Smooth muscle cell (in vitro differentiated cells): ENCODE measurements around the gene CASZ1. TPM values are rescaled to one million over a fixed set of nuclear protein-coding genes. Genes with fewer than 3 reads are reported as not detected.

Experiments
- DNase-seq: peaks from one replicate; lab custom pipeline; 2025; ENCODE audit not compliant: unreplicated experiment; lab: John Stamatoyannopoulos, UW
- H2AFZ ChIP-seq: fragments of 200-600 bp; sonication (generic); 2 replicates; pipeline ENCODE4 v1.6.0; 2016; ENCODE audit warnings: antibody characterized with exemption, low read depth, mild to moderate bottlenecking
- H3F3A ChIP-seq: fragments of 200-600 bp; sonication (generic); 2 replicates; pipeline ENCODE4 v1.6.0; 2017; ENCODE audit warnings: antibody characterized with exemption, low read depth
- H3K27ac ChIP-seq: fragments of 200-600 bp; sonication (generic); 2 replicates; pipeline ENCODE4 v1.5.1; 2016; ENCODE audit warnings: low read depth, mild to moderate bottlenecking
- H3K27me3 ChIP-seq: fragments of 200-600 bp; sonication (generic); 2 replicates; pipeline ENCODE4 v1.6.1; 2016; ENCODE audit warnings: low read depth, mild to moderate bottlenecking
- H3K36me3 ChIP-seq: fragments of 200-600 bp; sonication (generic); 2 replicates; pipeline ENCODE4 v1.5.1; 2016; ENCODE audit warnings: low read depth
- H3K4me1 ChIP-seq: fragments of 200-600 bp; sonication (generic); 2 replicates; pipeline ENCODE4 v1.5.1; 2016; ENCODE audit warnings: low read depth
- H3K4me2 ChIP-seq: fragments of 200-600 bp; sonication (generic); 2 replicates; pipeline ENCODE4 v1.6.0; 2016; ENCODE audit warnings: mild to moderate bottlenecking
- H3K4me3 ChIP-seq: fragments of 200-600 bp; sonication (generic); 2 replicates; pipeline ENCODE4 v1.5.1; 2016; ENCODE audit warnings: mild to moderate bottlenecking
- H3K79me2 ChIP-seq: fragments of 200-600 bp; sonication (generic); 2 replicates; pipeline ENCODE4 v1.6.0; 2016; ENCODE audit warnings: low read depth, mild to moderate bottlenecking
- H3K9ac ChIP-seq: fragments of 200-600 bp; sonication (generic); 2 replicates; pipeline ENCODE4 v1.6.0; 2016; ENCODE audit warnings: low read depth
- H3K9me3 ChIP-seq: fragments of 200-600 bp; sonication (generic); replicated peaks from 2 replicates; pipeline ENCODE4 v1.5.1; 2016; ENCODE audit warnings: low read depth
- H4K20me1 ChIP-seq: fragments of 200-600 bp; sonication (generic); 2 replicates; pipeline ENCODE4 v1.6.0; 2016; ENCODE audit warnings: low read depth
- WGBS: methylation state at CpG from one replicate; pipeline ENCODE4 v1.1.7; 2016; ENCODE audit warnings: low lambda C conversion rate; 5-methylcytosine and 5-hydroxymethylcytosine counted together
- polyA plus RNA-seq: library from polyadenylated mRNA; unstranded; fragments of >200 nt; fragmentation: Nextera tagmentation; extraction: Ambion mirVana; gene quantifications from 2 replicates; pipeline ENCODE4 v1.2.1, GENCODE V29; 2016
- total RNA-seq: library from RNA; depleted of rRNA; stranded (reverse); fragments of >200 nt; gene quantifications from 2 replicates; pipeline ENCODE4 v1.2.3, GENCODE V29; 2014
- TF ChIP-seq, protein P1 (sequence below): fragments of 200-600 bp; sonication (generic); IDR thresholded peaks from 2 replicates; pipeline ENCODE4 v1.5.1; 2017; ENCODE audit warnings: borderline replicate concordance, mild to moderate bottlenecking, antibody characterized with exemption; ENCODE audit not compliant: insufficient read depth, poor library complexity, severe bottlenecking

CASZ1 gene
- total and polyA plus RNA-seq, 2 experiments from 2014 or later: 0.70 to 1.9 TPM

GRCh38 chr1:10638559-10639005, 157.9 kb downstream of the CASZ1 start:
- Histone ChIP-seq H3K4me3 (peak overlapping the region; percentile 50), H3K27me3 (peaks cover 18% of the 10 kb centered on the region)

DNA sequence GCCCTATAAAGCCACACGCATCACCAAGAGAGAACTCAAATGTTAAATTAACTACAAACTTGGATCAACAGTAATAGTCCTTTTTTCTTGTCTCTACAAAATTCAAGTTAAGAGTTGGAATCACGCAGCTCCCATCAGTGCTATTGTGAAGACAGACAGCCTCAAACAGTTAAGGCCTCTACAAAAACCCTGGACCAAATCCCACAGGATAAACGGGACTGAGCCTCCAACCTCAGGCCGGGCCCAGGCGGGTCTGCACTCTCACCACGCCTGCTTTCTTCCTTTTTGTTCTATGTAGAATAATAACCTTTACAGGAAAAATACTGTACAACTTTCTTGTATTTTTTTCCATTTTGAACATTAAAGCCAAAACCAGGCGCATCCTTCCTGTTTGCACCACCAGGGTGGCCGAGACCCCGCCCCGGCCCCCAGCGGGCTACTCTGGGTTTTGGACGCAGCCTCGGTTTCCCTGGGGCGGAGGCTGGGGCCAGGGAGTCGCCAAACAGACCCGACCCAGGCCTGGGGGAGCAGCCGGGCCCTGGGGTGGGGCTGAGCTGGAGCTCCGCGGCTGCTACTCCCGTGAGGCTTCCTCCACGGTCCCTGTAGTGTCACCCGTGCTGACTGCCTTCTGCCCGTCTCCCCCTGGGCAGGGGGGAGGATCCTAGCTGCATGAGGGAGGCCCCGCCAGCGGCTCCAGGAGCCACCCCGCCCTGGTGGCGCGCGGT, 158.4 kb downstream of the CASZ1 start:
- peak overlapping the region; percentile 0 for H3K9ac ChIP-seq
- H3K9me3 ChIP-seq: no peaks in the 10 kb centered on the region
- no peaks in the 10 kb centered on the region for H3K36me3 ChIP-seq
- peaks cover 6% of the 10 kb centered on the region for H3K4me1 ChIP-seq
- no peaks in the 10 kb centered on the region for H4K20me1 ChIP-seq
- H2AFZ ChIP-seq: no peak overlapping the region
- peak overlapping the region; percentile 50 for H3K4me3 ChIP-seq
- no peak overlapping the region for H3K27ac ChIP-seq
- 56% methylated on average over 21 of the region's 29 CpGs for WGBS
- DNase-seq: no peak
- H3K4me2 ChIP-seq: peak overlapping the region; percentile 89
- TF ChIP-seq, protein P1, sequence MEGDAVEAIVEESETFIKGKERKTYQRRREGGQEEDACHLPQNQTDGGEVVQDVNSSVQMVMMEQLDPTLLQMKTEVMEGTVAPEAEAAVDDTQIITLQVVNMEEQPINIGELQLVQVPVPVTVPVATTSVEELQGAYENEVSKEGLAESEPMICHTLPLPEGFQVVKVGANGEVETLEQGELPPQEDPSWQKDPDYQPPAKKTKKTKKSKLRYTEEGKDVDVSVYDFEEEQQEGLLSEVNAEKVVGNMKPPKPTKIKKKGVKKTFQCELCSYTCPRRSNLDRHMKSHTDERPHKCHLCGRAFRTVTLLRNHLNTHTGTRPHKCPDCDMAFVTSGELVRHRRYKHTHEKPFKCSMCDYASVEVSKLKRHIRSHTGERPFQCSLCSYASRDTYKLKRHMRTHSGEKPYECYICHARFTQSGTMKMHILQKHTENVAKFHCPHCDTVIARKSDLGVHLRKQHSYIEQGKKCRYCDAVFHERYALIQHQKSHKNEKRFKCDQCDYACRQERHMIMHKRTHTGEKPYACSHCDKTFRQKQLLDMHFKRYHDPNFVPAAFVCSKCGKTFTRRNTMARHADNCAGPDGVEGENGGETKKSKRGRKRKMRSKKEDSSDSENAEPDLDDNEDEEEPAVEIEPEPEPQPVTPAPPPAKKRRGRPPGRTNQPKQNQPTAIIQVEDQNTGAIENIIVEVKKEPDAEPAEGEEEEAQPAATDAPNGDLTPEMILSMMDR: no peak
- H3F3A ChIP-seq: no peaks in the 10 kb centered on the region
- peaks cover 18% of the 10 kb centered on the region for H3K27me3 ChIP-seq
- H3K79me2 ChIP-seq: no peaks in the 10 kb centered on the region

More at GRCh38 chr1:10638559-10639005, 157.9 kb downstream of the CASZ1 start:
- Histone ChIP-seq H3K27ac (no peak overlapping the region), H3K9ac (peak overlapping the region; percentile 0), H4K20me1 (no peaks in the 10 kb centered on the region), H3K79me2 (no peaks in the 10 kb centered on the region), H2AFZ (no peak overlapping the region), H3K36me3 (no peaks in the 10 kb centered on the region), H3F3A (no peaks in the 10 kb centered on the region), H3K4me1 (peaks cover 6% of the 10 kb centered on the region), H3K9me3 (no peaks in the 10 kb centered on the region), H3K4me2 (peak overlapping the region; percentile 89)
- TF ChIP-seq, protein P1: no peak
- WGBS: 5% methylated on average over 21 of the region's 57 CpGs
- no peak for DNase-seq

- Histone ChIP-seq H3K4me3 (no peak overlapping the region), H3K79me2 (no peaks in the 10 kb centered on the region), H3K9me3 (no peaks in the 10 kb centered on the region), H3F3A (no peaks in the 10 kb centered on the region), H3K4me1 (peaks cover 9% of the 10 kb centered on the region), H3K27me3 (peaks cover 18% of the 10 kb centered on the region), H4K20me1 (no peaks in the 10 kb centered on the region), H3K9ac (no peak overlapping the region), H3K27ac (no peak overlapping the region), H3K4me2 (peak overlapping the region; percentile 89), H3K36me3 (no peaks in the 10 kb centered on the region), H2AFZ (no peak overlapping the region)
- no peak for DNase-seq
- WGBS: 91% methylated on average over 9 of the region's 9 CpGs
- TF ChIP-seq, protein P1: no peak
Measured at GRCh38 chr1:10637400-10637799, 159.0 kb downstream of the CASZ1 start.

DNA sequence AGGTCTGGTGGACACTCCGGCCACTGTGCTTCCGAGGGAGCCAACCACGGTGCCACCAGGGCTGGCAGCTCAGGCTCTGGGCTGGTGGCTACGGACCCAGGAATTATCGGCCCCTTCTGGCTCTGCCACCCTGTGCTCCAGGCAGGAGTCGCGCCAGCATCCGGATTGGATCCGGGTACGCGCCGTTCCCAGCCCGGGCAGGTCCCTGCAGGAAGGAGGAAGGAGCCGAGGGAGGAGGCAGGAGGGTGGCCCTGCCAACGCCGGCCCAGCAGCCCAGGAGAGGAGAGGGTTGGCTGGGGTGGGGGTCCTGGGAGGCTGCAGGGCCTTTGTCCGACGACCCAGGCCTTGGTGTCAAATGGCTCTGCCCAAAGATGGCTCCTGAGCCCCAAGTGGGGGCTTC, 160.5 kb downstream of the CASZ1 start:
- Histone ChIP-seq H3K27me3 (peaks cover 18% of the 10 kb centered on the region), H3K27ac (no peak overlapping the region), H4K20me1 (no peaks in the 10 kb centered on the region), H3K79me2 (no peaks in the 10 kb centered on the region), H3K4me3 (no peak overlapping the region), H2AFZ (no peak overlapping the region), H3K4me2 (no peak overlapping the region), H3K9ac (no peak overlapping the region), H3K9me3 (no peaks in the 10 kb centered on the region), H3K4me1 (peaks cover 18% of the 10 kb centered on the region), H3F3A (no peaks in the 10 kb centered on the region), H3K36me3 (no peaks in the 10 kb centered on the region)
- TF ChIP-seq, protein P1: no peak
- WGBS: 96% methylated on average over 18 of the region's 18 CpGs
- no peak for DNase-seq
